Endothelial cell of umbilical vein (primary cell): ENCODE measurements around the gene DENND1A. TPM values are rescaled to one million over a fixed set of nuclear protein-coding genes. Genes with fewer than 3 reads are reported as not detected.

ENCODE experiments used
- BruUV-seq: library from RNA; stranded (reverse); fragments of 400-500 nt; replicated peaks from 2 replicates; lab custom pipeline; 2021; lab: Mats Ljungman, UMichigan
- CTCF ChIA-PET: fragments of 300-600, 350-600 bp; sonication (Branson Sonifier 250); formaldehyde crosslinking; loops from one replicate; lab custom pipeline; 2021; ENCODE audit warnings: antibody characterized with exemption, inconsistent platforms; lab: Charles Lee
- POLR2A ChIA-PET: fragments of 300-600, 350-600 bp; sonication (Branson Sonifier 250); formaldehyde crosslinking; loops from one replicate; lab custom pipeline; 2021; ENCODE audit warnings: antibody characterized with exemption, inconsistent platforms; lab: Charles Lee
- DNase-seq: peaks from one replicate; pipeline ENCODE4 v3.0.0-alpha.2; 2011; ENCODE audit warnings: low read depth, low spot score
- FAIRE-seq: peaks from 2 replicates; lab custom pipeline; 2011; peaks lifted over from hg19 to GRCh38; lab: Jason Lieb, UNC
- H2AFZ ChIP-seq: 2 replicates; pipeline ENCODE4 v1.6.0; 2012; ENCODE audit warnings: low read depth, low read length, control low read depth, inconsistent platforms
- H3K27ac ChIP-seq: 2 replicates; pipeline ENCODE4 v1.5.1; 2011; ENCODE audit warnings: low read depth, mild to moderate bottlenecking, control low read depth, low read length, moderate library complexity; ENCODE audit not compliant: insufficient read depth
- H3K27me3 ChIP-seq, 2 experiments: 2 replicates each; pipeline versions ENCODE4 v1.6.0 to v1.6.1; 2011; ENCODE audit warnings: low read length in 2 of 2, mixed read lengths in 1 of 2; ENCODE audit not compliant: control insufficient read depth in 2 of 2, insufficient read depth in 2 of 2
- H3K36me3 ChIP-seq, 2 experiments: 2 replicates in 1 of 2; 3 replicates in 1 of 2; pipeline ENCODE4 v1.5.1; 2011; ENCODE audit warnings: low read length in 2 of 2, mild to moderate bottlenecking in 1 of 2, moderate library complexity in 1 of 2; ENCODE audit not compliant: control insufficient read depth in 2 of 2, insufficient read depth in 2 of 2; ENCODE audit errors: extremely low read depth in 1 of 2
- H3K4me1 ChIP-seq: 3 replicates; pipeline ENCODE4 v1.5.1; 2011; ENCODE audit warnings: mild to moderate bottlenecking, low read length; ENCODE audit not compliant: control insufficient read depth, insufficient read depth; ENCODE audit errors: extremely low read depth
- H3K4me2 ChIP-seq: 2 replicates; pipeline ENCODE4 v1.6.1; 2011; ENCODE audit warnings: low read length, control low read depth, mixed read lengths; ENCODE audit not compliant: insufficient read depth
- H3K4me3 ChIP-seq, 3 experiments: fragments of 200-600 bp in 1 of 3; sonication (generic), shearing (Covaris generic) in 1 of 3; replicated peaks in 1 of 3; 2 replicates each; pipeline ENCODE4 v1.5.1; 2011 to 2016; ENCODE audit warnings: control low read depth in 3 of 3, low read length in 3 of 3, mild to moderate bottlenecking in 2 of 3, inconsistent platforms in 1 of 3, low read depth in 1 of 3, moderate library complexity in 1 of 3; ENCODE audit not compliant: insufficient read depth in 1 of 3
- H3K79me2 ChIP-seq: 2 replicates; pipeline ENCODE4 v1.6.0; 2012; ENCODE audit warnings: low read length, inconsistent platforms; ENCODE audit not compliant: control insufficient read depth, insufficient read depth
- H3K9ac ChIP-seq: replicated peaks from 2 replicates; pipeline ENCODE3; 2011; ENCODE audit warnings: low read length, control low read depth; ENCODE audit not compliant: insufficient read depth; ENCODE audit errors: extremely low read depth
- H3K9me1 ChIP-seq: replicated peaks from 3 replicates; pipeline ENCODE4 v1.6.0; 2011; ENCODE audit warnings: mild to moderate bottlenecking, low read length; ENCODE audit not compliant: control insufficient read depth, insufficient read depth; ENCODE audit errors: extremely low read depth
- H3K9me3 ChIP-seq: replicated peaks from 2 replicates; pipeline ENCODE4 v1.5.1; 2012; ENCODE audit warnings: low read length, inconsistent platforms; ENCODE audit not compliant: control insufficient read depth, insufficient read depth
- H4K20me1 ChIP-seq: replicated peaks from 2 replicates; pipeline ENCODE3; 2011; ENCODE audit warnings: mild to moderate bottlenecking, low read length; ENCODE audit not compliant: control insufficient read depth, insufficient read depth; ENCODE audit errors: extremely low read depth
- EZH2 ChIP-seq: IDR thresholded peaks from 2 replicates; pipeline ENCODE4 v1.6.1; 2012; ENCODE audit warnings: borderline replicate concordance, low read depth, mild to moderate bottlenecking, moderate library complexity, low read length, inconsistent platforms; ENCODE audit not compliant: severe bottlenecking
- FOS ChIP-seq: IDR thresholded peaks from 2 replicates; pipeline ENCODE4 v1.6.1; 2011; ENCODE audit warnings: mild to moderate bottlenecking, low read length, moderate library complexity, borderline replicate concordance; ENCODE audit not compliant: insufficient read depth
- GATA2 ChIP-seq: IDR thresholded peaks from 2 replicates; pipeline ENCODE4 v1.7.0; 2011; ENCODE audit warnings: low read depth, mild to moderate bottlenecking, moderate library complexity, mixed read lengths, low read length; ENCODE audit not compliant: insufficient read length, insufficient read depth
- JUN ChIP-seq: IDR thresholded peaks from 2 replicates; pipeline ENCODE4 v1.6.1; 2011; ENCODE audit warnings: borderline replicate concordance, low read depth; ENCODE audit not compliant: insufficient read length, insufficient read depth
- MAX ChIP-seq: IDR thresholded peaks from 2 replicates; pipeline ENCODE4 v1.6.1; 2011; ENCODE audit not compliant: insufficient read depth, insufficient read length
- MYC ChIP-seq: IDR thresholded peaks from one replicate; pipeline ENCODE4 v1.6.1; 2011; ENCODE audit warnings: mild to moderate bottlenecking, low read depth, low read length
- POLR2A ChIP-seq: IDR thresholded peaks from 2 replicates; pipeline ENCODE4 v1.6.1; 2012; ENCODE audit warnings: low read depth, mild to moderate bottlenecking, control low read depth, low read length
- POLR2AphosphoS5 ChIP-seq: IDR thresholded peaks from 2 replicates; pipeline ENCODE4 v1.6.1; 2012; ENCODE audit warnings: low read depth, mild to moderate bottlenecking, control low read depth, low read length, moderate library complexity; ENCODE audit not compliant: insufficient read depth
- dilution Hi-C: fragments of 300-500 bp; cut with MboI; formaldehyde crosslinking; loops from one replicate; pipeline ENCODE4 v1.15.0; 2019; ENCODE audit warnings: low sequenced_read_pairs; ENCODE audit not compliant: extremely low pct_ligation_motif_present
- intact Hi-C: fragments of 100-400 bp; cut with micrococcal nuclease; formaldehyde crosslinking; loops from one replicate; pipeline ENCODE4 v1.10.0; 2022
- polyA plus RNA-seq, 4 experiments: library from polyadenylated mRNA; depleted of rRNA in 3 of 4; stranded (reverse) in 3 of 4; unstranded in 1 of 4; fragments of >200 nt; gene quantifications; 2 replicates each; pipeline versions ENCODE4 v1.2.1 to v1.2.3, GENCODE V29; 2011 to 2012; ENCODE audit warnings: missing spikeins in 1 of 4
- total RNA-seq: library from RNA; stranded (reverse); gene quantifications from 2 replicates; pipeline ENCODE4 v1.2.3, GENCODE V29; 2021
- TF ChIP-seq, protein P1 (sequence below), 2 donors: IDR thresholded peaks; 1 replicate in 1 of 2; 2 replicates in 1 of 2; pipeline ENCODE4 v1.5.1; 2011; ENCODE audit warnings: low read length in 2 of 2, mild to moderate bottlenecking in 2 of 2, moderate library complexity in 2 of 2, control low read depth in 1 of 2, inconsistent platforms in 1 of 2, low read depth in 1 of 2; ENCODE audit not compliant: insufficient read depth in 1 of 2; ENCODE audit errors: extremely low read depth in 1 of 2

The DENND1A gene
- total and polyA plus RNA-seq, 2 donors (not counting 3 experiments of a cell fraction or from before 2014, with no cell fraction given) = 18.5 to 24.5 TPM

DNA sequence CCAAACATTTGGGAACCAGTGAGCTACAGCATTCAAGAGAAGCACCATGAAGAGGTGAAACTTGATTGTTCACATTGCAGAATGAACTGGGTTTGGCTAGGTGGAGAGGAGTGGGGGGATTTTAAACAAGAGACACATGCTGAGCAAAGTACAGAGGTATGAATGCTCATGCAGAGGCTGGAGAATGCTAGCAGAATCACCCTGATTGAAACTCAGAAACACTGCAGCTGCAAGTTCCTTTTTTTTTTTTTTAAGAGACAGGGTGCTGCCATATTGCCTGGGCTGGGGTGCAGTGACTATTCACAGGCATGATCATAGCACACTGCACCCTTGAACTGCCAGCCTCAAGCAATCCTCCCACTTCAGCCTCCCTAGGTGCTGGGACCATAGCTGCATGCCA, 35.1 kb downstream of the DENND1A start:
- Histone ChIP-seq H3K4me2 (no peak overlapping the region), H3K27ac (no peak overlapping the region), H3K4me1 (no peaks in the 10 kb centered on the region), H3K9ac (no peak overlapping the region), H3K36me3 (no peaks in the 10 kb centered on the region), H3K4me3 (no peak overlapping the region), H3K79me2 (no peaks in the 10 kb centered on the region), H3K27me3 (no peaks in the 10 kb centered on the region), H4K20me1 (peaks cover 3% of the 10 kb centered on the region), H3K9me3 (no peaks in the 10 kb centered on the region), H2AFZ (no peak overlapping the region), H3K9me1 (no peaks in the 10 kb centered on the region)
- BruUV-seq = no TSS peak
- FAIRE-seq = no peak
- intact Hi-C loops = no loop called here
- dilution Hi-C loops = no loop called here
- ChIA-PET CTCF (interaction anchor here (1.9 kb wide), 1 partner anchor 10 kb away, joined by 6 read pairs; no protein-coding TSS in a partner anchor), POLR2A (no interaction called here)
- no peak for DNase-seq
- no peak for TF ChIP-seq JUN
- no peak for TF ChIP-seq POLR2A
- TF ChIP-seq GATA2 = no peak

DNA sequence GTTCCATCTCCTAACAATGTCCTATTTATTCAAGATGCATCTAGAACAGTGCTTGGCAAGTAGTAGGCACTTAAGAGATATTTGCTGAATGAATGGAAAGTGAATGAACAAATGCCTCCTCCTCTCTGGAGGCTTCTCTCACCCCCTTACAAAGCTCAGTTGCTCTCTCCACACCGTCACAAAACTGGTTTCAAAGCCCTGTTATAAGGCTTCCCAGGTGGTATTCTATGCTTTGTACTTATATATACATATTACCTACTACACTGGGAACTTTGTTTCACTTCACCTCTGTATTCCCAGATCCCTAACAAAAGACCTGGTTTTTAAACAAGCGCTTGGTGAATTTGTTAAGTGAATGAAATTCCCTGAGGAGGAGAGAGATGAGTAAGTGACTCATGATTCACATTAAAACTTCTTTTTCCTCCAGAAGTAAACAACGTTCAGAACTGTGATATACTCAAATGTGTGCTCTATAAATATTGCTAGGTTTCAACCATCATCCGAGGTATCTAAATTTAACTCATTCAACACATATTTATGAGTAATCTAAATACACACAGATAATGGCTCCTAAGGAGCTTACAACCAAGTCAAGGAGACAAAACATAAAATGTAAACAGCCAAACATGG, 36.0 kb downstream of the DENND1A start:
- Histone ChIP-seq H2AFZ (no peak overlapping the region), H4K20me1 (peaks cover 3% of the 10 kb centered on the region), H3K36me3 (no peaks in the 10 kb centered on the region), H3K9me3 (no peaks in the 10 kb centered on the region), H3K79me2 (no peaks in the 10 kb centered on the region), H3K4me2 (no peak overlapping the region), H3K27me3 (no peaks in the 10 kb centered on the region), H3K9ac (no peak overlapping the region), H3K27ac (no peak overlapping the region), H3K9me1 (no peaks in the 10 kb centered on the region), H3K4me1 (no peaks in the 10 kb centered on the region), H3K4me3 (no peak overlapping the region)
- dilution Hi-C loops (no loop called here), intact Hi-C loops (no loop called here)
- POLR2A ChIA-PET = no interaction called here
- CTCF ChIA-PET = interaction anchor here (1.9 kb wide), 1 partner anchor 9 kb away, joined by 6 read pairs; no protein-coding TSS in a partner anchor
- no peak for FAIRE-seq
- BruUV-seq = no TSS peak
- no peak for DNase-seq
- no peak for TF ChIP-seq MYC
- TF ChIP-seq JUN = no peak
- TF ChIP-seq FOS = no peak
- TF ChIP-seq POLR2AphosphoS5 = no peak
- TF ChIP-seq, protein P1, sequence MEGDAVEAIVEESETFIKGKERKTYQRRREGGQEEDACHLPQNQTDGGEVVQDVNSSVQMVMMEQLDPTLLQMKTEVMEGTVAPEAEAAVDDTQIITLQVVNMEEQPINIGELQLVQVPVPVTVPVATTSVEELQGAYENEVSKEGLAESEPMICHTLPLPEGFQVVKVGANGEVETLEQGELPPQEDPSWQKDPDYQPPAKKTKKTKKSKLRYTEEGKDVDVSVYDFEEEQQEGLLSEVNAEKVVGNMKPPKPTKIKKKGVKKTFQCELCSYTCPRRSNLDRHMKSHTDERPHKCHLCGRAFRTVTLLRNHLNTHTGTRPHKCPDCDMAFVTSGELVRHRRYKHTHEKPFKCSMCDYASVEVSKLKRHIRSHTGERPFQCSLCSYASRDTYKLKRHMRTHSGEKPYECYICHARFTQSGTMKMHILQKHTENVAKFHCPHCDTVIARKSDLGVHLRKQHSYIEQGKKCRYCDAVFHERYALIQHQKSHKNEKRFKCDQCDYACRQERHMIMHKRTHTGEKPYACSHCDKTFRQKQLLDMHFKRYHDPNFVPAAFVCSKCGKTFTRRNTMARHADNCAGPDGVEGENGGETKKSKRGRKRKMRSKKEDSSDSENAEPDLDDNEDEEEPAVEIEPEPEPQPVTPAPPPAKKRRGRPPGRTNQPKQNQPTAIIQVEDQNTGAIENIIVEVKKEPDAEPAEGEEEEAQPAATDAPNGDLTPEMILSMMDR (IDR thresholded peaks at IDR 0.05; ENCODE audit: extremely low read depth in 1 of 2, insufficient read depth in 1 of 2, low read depth in 1 of 2, low read length in 2 of 2) = no peak
- no peak for TF ChIP-seq GATA2
- TF ChIP-seq EZH2 = no peak
- no peak for TF ChIP-seq POLR2A
- TF ChIP-seq MAX = no peak
